GM13976 (cell line): ENCODE measurements around the gene LCE2C.
"Not testable (repeated sequence)": the region's sequence is repeated elsewhere in the genome, so short reads cannot be mapped to it uniquely, and the experiment has no call there.

Experiments used
- DNase-seq: peaks from one replicate; pipeline ENCODE4 v3.0.0; 2012; ENCODE audit warnings: low spot score
- in situ Hi-C: fragments of 300-500 bp; cut with MboI; formaldehyde crosslinking; loops from one replicate; pipeline ENCODE4 v1.12.0; 2022; ENCODE audit warnings: low sequenced_read_pairs, mixed read lengths, inconsistent platforms; ENCODE audit not compliant: unreplicated experiment
- TF ChIP-seq, protein P1 (sequence below): IDR thresholded peaks from 2 replicates; pipeline ENCODE4 v1.5.1; 2012; ENCODE audit warnings: borderline replicate concordance, mild to moderate bottlenecking; ENCODE audit not compliant: insufficient read depth; ENCODE audit errors: extremely low read depth, missing control alignments, control extremely low read depth

The LCE2C gene

DNA sequence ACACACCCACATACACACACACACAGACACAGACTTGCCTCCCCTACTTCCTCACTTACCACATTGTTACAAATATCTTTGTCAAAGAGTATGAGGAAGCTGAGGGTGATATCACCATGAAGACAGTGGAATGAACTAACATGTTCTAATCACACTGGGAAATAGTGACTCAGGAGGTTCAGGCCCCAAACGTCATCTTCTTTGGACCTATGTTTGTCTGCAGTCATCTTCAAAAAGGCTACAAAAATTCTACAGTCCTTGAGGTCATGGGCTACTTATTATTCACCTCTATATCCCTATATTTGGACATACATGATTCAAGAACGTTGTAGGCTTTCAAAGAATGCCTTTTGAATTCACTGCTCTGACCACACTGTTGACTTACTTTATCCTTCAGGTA, 2.1 kb upstream of the LCE2C start:
- in situ Hi-C loops: loop anchor here (25.0 kb wide), 1 partner anchor 264 kb away; the partner anchor contains the start of gene SPRR5
- DNase-seq: no peak
- TF ChIP-seq, protein P1, sequence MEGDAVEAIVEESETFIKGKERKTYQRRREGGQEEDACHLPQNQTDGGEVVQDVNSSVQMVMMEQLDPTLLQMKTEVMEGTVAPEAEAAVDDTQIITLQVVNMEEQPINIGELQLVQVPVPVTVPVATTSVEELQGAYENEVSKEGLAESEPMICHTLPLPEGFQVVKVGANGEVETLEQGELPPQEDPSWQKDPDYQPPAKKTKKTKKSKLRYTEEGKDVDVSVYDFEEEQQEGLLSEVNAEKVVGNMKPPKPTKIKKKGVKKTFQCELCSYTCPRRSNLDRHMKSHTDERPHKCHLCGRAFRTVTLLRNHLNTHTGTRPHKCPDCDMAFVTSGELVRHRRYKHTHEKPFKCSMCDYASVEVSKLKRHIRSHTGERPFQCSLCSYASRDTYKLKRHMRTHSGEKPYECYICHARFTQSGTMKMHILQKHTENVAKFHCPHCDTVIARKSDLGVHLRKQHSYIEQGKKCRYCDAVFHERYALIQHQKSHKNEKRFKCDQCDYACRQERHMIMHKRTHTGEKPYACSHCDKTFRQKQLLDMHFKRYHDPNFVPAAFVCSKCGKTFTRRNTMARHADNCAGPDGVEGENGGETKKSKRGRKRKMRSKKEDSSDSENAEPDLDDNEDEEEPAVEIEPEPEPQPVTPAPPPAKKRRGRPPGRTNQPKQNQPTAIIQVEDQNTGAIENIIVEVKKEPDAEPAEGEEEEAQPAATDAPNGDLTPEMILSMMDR: no peak

DNA sequence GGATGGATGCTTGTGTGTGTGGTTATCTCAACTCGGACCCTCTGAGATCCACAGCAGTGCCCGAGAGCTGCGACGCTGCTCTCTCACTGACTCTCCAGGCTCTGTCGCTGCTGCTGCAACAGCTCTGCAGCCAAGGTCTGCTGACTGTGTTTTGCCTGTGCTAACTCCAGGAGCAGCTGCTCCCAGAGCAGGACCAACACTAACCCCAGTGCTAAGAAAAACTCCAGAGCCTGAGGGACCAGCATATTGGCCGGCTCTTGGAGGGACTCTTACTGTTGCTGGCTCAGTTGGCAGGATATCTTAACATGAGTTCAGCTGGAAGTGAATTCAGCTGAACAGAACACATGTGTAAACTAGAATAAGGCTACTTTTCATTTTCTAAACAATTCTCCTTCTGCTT, 4.4 kb downstream of the LCE2C start:
- TF ChIP-seq, protein P1: no peak
- in situ Hi-C loops: no loop called here
- DNase-seq: no peak

DNA sequence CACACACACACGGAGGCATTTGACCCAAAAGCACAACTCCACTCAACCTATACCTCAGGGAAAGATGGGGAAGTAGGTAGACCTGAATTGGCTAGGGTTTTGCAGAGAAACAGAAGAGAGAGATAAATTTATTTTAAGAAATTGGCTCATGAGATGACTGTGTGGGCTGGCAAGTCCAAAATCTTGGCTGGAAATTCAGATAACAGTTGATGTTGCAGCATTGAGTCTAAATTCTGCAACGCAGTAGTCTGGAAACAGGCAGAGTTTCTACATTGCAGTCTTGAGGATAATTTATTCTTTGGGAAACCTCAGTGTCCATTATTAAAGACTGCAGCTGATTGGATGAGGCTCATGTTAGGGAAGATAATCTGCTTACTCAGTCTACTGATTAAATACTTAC, 6.5 kb downstream of the LCE2C start:
- TF ChIP-seq, protein P1: no peak
- in situ Hi-C loops: no loop called here
- no peak for DNase-seq

DNA sequence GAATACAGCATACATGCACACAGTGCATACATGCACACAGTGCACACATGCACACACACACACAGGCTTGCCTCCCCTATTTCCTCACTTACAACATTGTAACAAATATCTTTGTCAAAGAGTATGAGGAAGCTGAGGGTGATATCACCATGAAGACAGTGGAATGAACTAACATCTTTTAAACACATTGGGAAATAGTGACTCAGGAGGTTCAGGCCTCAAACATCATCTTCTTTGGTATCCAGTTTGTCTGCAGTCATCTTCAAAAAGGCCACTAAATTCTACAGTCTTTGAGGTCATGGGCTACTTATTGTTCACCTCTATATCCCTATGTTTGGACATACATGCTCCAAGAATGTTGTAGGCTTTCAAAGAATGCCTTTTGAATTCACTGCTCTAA, 8.8 kb downstream of the LCE2C start:
- in situ Hi-C loops: no loop called here
- no peak for DNase-seq
- TF ChIP-seq, protein P1: no peak

DNA sequence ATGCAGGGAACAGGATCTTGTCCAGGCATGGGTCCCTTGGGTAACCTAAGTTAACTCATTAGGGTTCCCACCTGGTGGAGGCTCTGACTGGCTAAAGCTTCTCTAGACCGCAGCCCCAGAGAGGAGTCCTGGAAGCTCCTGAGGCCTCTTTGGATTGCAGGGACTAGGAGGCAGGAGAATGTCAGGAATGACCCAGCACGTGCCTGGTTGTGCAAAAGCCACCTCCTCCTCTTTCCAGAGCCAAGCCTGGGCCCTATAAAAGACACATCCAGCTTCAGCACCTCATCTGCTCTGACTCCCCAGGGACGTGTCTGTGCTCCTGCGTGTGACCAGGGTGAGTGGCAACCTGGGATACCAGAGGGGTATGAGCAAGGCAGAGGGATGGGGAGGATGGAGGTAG, 10.7 kb downstream of the LCE2C start, which contains the start of gene LCE2B:
Gene LCE2B, plus strand, starts transcription at position 301 of the 400 bp plus-strand sequence. CDS start 721 bp downstream, outside the sequence.
- DNase-seq, in situ Hi-C loops: not testable (repeated sequence)

DNA sequence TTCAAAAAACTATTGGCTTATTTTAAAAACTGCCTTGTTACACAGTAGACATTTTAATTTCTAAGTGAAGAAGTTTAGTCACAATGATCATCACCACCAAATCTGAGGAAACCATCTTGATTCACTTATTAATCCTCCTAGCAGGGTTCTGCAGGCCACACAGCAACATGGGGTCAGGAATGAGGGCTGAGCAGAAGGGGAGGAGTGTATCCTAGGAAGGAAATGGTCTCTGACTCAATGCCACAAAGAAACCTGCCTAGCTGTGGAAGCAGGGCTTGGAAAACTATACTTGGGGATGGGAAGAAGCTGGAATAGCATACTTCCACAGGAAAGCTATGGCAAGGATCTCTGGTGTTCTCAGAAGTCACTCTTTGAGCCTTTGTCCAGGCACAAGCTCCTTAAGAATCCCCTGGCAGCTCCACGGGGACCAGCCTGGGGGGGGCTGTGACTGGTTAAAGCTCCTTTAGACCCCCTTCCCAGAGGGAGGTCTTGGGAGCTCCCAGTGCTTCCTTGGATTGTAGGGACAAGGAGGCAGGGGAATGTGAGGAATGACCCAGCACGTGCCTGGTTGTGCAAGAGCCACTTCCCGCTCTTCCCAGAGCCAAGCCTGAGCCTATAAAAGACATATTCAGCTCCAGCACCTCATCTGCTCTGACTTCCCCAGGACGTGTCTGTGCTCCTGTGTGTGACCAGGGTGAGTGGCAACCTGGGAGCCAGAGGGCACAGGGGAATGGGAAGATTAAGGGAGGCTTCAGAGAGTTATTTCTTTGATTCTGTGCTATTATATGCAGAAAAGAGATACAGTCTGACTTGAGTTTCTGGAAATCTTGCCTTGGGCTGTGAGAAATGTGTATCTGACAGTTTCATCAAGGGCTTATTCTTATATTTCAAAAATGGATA, 22.9 kb downstream of the LCE2C start, which contains the start of gene LCE2A:
Gene LCE2A, plus strand, starts transcription at position 645 of the 900 bp plus-strand sequence. CDS start 557 bp downstream, outside the sequence.
- no peak for DNase-seq
- in situ Hi-C loops: no loop called here

More for the DNA sequence above, 22.9 kb downstream of the LCE2C start, which contains the start of gene LCE2A:
- TF ChIP-seq, protein P1: no peak
